K562 (cell line): ENCODE measurements around the gene SLC7A6. TPM values are rescaled to one million over a fixed set of nuclear protein-coding genes. Genes with fewer than 3 reads are reported as not detected.

Experiments
- HDAC1 ChIP-seq, 2 experiments: fragments of 450-650 bp; IDR thresholded peaks; 2 replicates each; pipeline ENCODE4 v1.6.1; 2016 to 2017; ENCODE audit warnings: inconsistent platforms in 1 of 2, mild to moderate bottlenecking in 1 of 2, moderate library complexity in 1 of 2
- HIVEP1 ChIP-seq: fragments of 250-450 bp; sonication (Bioruptor Pico); IDR thresholded peaks from 2 replicates; pipeline ENCODE4 v1.4.0; 2020; ENCODE audit warnings: mild to moderate bottlenecking
- JUN ChIP-seq, 2 experiments: sonication (generic) in 1 of 2; formaldehyde crosslinking in 1 of 2; IDR thresholded peaks; 2 replicates each; pipeline versions ENCODE4 v1.6.1 to v1.8.0; 2012 to 2022; ENCODE audit warnings: borderline replicate concordance in 2 of 2, mild to moderate bottlenecking in 2 of 2, improper control_type of control experiment in 1 of 2, low read depth in 1 of 2, low read length in 1 of 2, missing genetic modification reagents in 1 of 2
- NR4A1 ChIP-seq, 2 experiments: fragments of 250-450 bp in 1 of 2; fragments of 450-650 bp in 1 of 2; sonication (Bioruptor Pico) in 1 of 2; IDR thresholded peaks; 2 replicates each; pipeline versions ENCODE4 v1.4.0 to v1.6.1; 2016 to 2020; ENCODE audit warnings: mild to moderate bottlenecking in 2 of 2, missing compliant biosample characterization in 1 of 2, missing genetic modification characterization in 1 of 2, moderate library complexity in 1 of 2
- RCOR1 ChIP-seq, 2 experiments: IDR thresholded peaks; 2 replicates each; pipeline ENCODE4 v1.6.1; 2012; ENCODE audit warnings: low read depth in 2 of 2, low read length in 2 of 2, borderline replicate concordance in 1 of 2, improper control_type of control experiment in 1 of 2
- TOE1 ChIP-seq, 2 experiments: fragments of 450-650 bp in 1 of 2; sonication (generic) in 1 of 2; formaldehyde crosslinking in 1 of 2; IDR thresholded peaks; 2 replicates each; pipeline versions ENCODE4 v1.7.1 to v1.8.0; 2016 to 2022; ENCODE audit warnings: borderline replicate concordance in 2 of 2, mild to moderate bottlenecking in 2 of 2, antibody characterized with exemption in 1 of 2, inconsistent platforms in 1 of 2, low read depth in 1 of 2, missing genetic modification reagents in 1 of 2, moderate library complexity in 1 of 2
- polyA plus RNA-seq, 8 experiments: library from polyadenylated mRNA; depleted of rRNA in 4 of 8; stranded (reverse) in 5 of 8; unstranded in 3 of 8; fragments of >200 nt; fragmentation: Nextera tagmentation in 2 of 8; fragmentation: Illumina TruSeq in 1 of 8; extraction: Ambion mirVana in 2 of 8; extraction: Trizol in 1 of 8; gene quantifications; 2 replicates each; pipeline versions ENCODE4 v1.2.1 to v1.2.3, GENCODE V29; 2011 to 2014; ENCODE audit warnings: inconsistent platforms in 1 of 8, missing spikeins in 1 of 8
- total RNA-seq, 7 experiments: library from RNA; depleted of rRNA in 6 of 7; stranded (reverse); fragments of >200 nt in 6 of 7; fragmentation: Illumina TruSeq in 2 of 7; extraction: Trizol in 2 of 7; gene quantifications; 2 replicates each; pipeline versions ENCODE4 v1.2.1 to v1.2.3, GENCODE V29; 2011 to 2021; ENCODE audit warnings: low replicate concordance in 1 of 7
- TF ChIP-seq, protein P1 (sequence below): fragments of 450-650 bp; IDR thresholded peaks from 2 replicates; pipeline ENCODE4 v1.6.1; 2016; ENCODE audit warnings: borderline replicate concordance

SLC7A6 gene
- total and polyA plus RNA-seq, 9 of the 15 experiments (the other 6 are each of a cell fraction or from before 2014, with no cell fraction given): 12.6 to 60.1 (median 29.8) TPM

GRCh38 chr16:68265078-68265920 is 973 bp downstream of the SLC7A6 start (continued):
- TF ChIP-seq HIVEP1 (CRISPR knock-in tag) (no peak), HDAC1 (IDR thresholded peaks at IDR 0.05) (0 out of 4 replicates have a peak, but pooled peaks of 1 of the 2 experiments have one; percentile 18), RCOR1 (IDR thresholded peaks at IDR 0.05; ENCODE audit: borderline replicate concordance in 1 of 2, low read depth in 2 of 2, low read length in 2 of 2) (peak in 1 of 2 experiments; percentile 74; a peak in 2 of 4 replicates), NR4A1 (CRISPR knock-in tag; IDR thresholded peaks at IDR 0.05) (no peak), NR4A1 (tag; IDR thresholded peaks at IDR 0.05) (no peak), JUN (IDR thresholded peaks at IDR 0.05; ENCODE audit: borderline replicate concordance, low read depth, low read length) (no peak), JUN (CRISPR knock-in tag; IDR thresholded peaks at IDR 0.05; ENCODE audit: borderline replicate concordance) (no peak), TOE1 (IDR thresholded peaks at IDR 0.05; ENCODE audit: borderline replicate concordance) (no peak; the same call in 1 of the 2 replicates), TOE1 (CRISPR knock-in tag; IDR thresholded peaks at IDR 0.05; ENCODE audit: borderline replicate concordance, low read depth) (0 out of 2 replicates have a peak, but pooled peaks have one; percentile 5)
- TF ChIP-seq, protein P1, sequence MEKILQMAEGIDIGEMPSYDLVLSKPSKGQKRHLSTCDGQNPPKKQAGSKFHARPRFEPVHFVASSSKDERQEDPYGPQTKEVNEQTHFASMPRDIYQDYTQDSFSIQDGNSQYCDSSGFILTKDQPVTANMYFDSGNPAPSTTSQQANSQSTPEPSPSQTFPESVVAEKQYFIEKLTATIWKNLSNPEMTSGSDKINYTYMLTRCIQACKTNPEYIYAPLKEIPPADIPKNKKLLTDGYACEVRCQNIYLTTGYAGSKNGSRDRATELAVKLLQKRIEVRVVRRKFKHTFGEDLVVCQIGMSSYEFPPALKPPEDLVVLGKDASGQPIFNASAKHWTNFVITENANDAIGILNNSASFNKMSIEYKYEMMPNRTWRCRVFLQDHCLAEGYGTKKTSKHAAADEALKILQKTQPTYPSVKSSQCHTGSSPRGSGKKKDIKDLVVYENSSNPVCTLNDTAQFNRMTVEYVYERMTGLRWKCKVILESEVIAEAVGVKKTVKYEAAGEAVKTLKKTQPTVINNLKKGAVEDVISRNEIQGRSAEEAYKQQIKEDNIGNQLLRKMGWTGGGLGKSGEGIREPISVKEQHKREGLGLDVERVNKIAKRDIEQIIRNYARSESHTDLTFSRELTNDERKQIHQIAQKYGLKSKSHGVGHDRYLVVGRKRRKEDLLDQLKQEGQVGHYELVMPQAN: 0 out of 2 replicates have a peak, but pooled peaks have one; percentile 12
